ENCODE results near the gene PPP1R15B.

PPP1R15B gene

GRCh38 chr1:204442376-204443259 lies 31.0 kb upstream of the PPP1R15B start:
- no peak for TF ChIP-seq USF1 (IDR thresholded peaks at IDR 0.05)
- TF ChIP-seq CREB1 (IDR thresholded peaks at IDR 0.05; ENCODE audit: low read depth), result no peak
- TF ChIP-seq TEAD4 (IDR thresholded peaks at IDR 0.05), result no peak
- TF ChIP-seq REST (IDR thresholded peaks at IDR 0.05; ENCODE audit: low read depth), result no peak
- no peak for TF ChIP-seq EP300 (IDR thresholded peaks at IDR 0.05; ENCODE audit: borderline replicate concordance)
- no peak for TF ChIP-seq TAF1 (IDR thresholded peaks at IDR 0.05; ENCODE audit: low read depth)
- TF ChIP-seq YY1 (IDR thresholded peaks at IDR 0.05; ENCODE audit: low read depth), result no peak
- TF ChIP-seq TCF12 (IDR thresholded peaks at IDR 0.05; ENCODE audit: low read depth), result no peak
- TF ChIP-seq NFIC (IDR thresholded peaks at IDR 0.05), result no peak
- no peak for TF ChIP-seq EGR1 (IDR thresholded peaks at IDR 0.05)
- no peak for TF ChIP-seq FOXM1 (IDR thresholded peaks at IDR 0.05; ENCODE audit: borderline replicate concordance, low read depth)
- TF ChIP-seq MAX (IDR thresholded peaks at IDR 0.05), result no peak
- no peak for TF ChIP-seq ZBTB7A (IDR thresholded peaks at IDR 0.05; ENCODE audit: low read depth)
- no peak for TF ChIP-seq RAD21 (IDR thresholded peaks at IDR 0.05; ENCODE audit: low read depth)

GRCh38 chr1:204441558-204441957 lies 29.9 kb upstream of the PPP1R15B start:
- TF ChIP-seq CEBPB (IDR thresholded peaks at IDR 0.05) (no peak), USF1 (IDR thresholded peaks at IDR 0.05) (no peak)

- TF ChIP-seq TAF1 (IDR thresholded peaks at IDR 0.05; ENCODE audit: low read depth) (no peak), EGR1 (IDR thresholded peaks at IDR 0.05) (no peak), TCF12 (IDR thresholded peaks at IDR 0.05; ENCODE audit: low read depth) (no peak), CREB1 (IDR thresholded peaks at IDR 0.05; ENCODE audit: low read depth) (no peak), FOXM1 (IDR thresholded peaks at IDR 0.05; ENCODE audit: borderline replicate concordance, low read depth) (no peak), ZBTB7A (IDR thresholded peaks at IDR 0.05; ENCODE audit: low read depth) (no peak)
These were observed 28.2 kb upstream of the PPP1R15B start for GRCh38 chr1:204439621-204440375.

- TF ChIP-seq RAD21 (IDR thresholded peaks at IDR 0.05; ENCODE audit: low read depth) (no peak), YY1 (IDR thresholded peaks at IDR 0.05; ENCODE audit: low read depth) (no peak), TEAD4 (IDR thresholded peaks at IDR 0.05) (no peak), TAF1 (IDR thresholded peaks at IDR 0.05; ENCODE audit: low read depth) (no peak)
These were observed 27.0 kb upstream of the PPP1R15B start for GRCh38 chr1:204438628-204439027.

- TF ChIP-seq USF1 (IDR thresholded peaks at IDR 0.05), result no peak
- TF ChIP-seq TCF12 (IDR thresholded peaks at IDR 0.05; ENCODE audit: low read depth), result no peak
These were observed 26.4 kb upstream of the PPP1R15B start for GRCh38 chr1:204437796-204438570.

- no peak for TF ChIP-seq YY1 (IDR thresholded peaks at IDR 0.05; ENCODE audit: low read depth)
- TF ChIP-seq FOXM1 (IDR thresholded peaks at IDR 0.05; ENCODE audit: borderline replicate concordance, low read depth), result no peak
- TF ChIP-seq RAD21 (IDR thresholded peaks at IDR 0.05; ENCODE audit: low read depth), result no peak
- no peak for TF ChIP-seq CEBPB (IDR thresholded peaks at IDR 0.05)
- no peak for TF ChIP-seq USF1 (IDR thresholded peaks at IDR 0.05)
- TF ChIP-seq MAX (IDR thresholded peaks at IDR 0.05), result no peak
- TF ChIP-seq ZBTB7A (IDR thresholded peaks at IDR 0.05; ENCODE audit: low read depth), result no peak
- no peak for TF ChIP-seq TCF12 (IDR thresholded peaks at IDR 0.05; ENCODE audit: low read depth)
- TF ChIP-seq NFIC (IDR thresholded peaks at IDR 0.05), result no peak
- no peak for TF ChIP-seq REST (IDR thresholded peaks at IDR 0.05; ENCODE audit: low read depth)
- TF ChIP-seq TAF1 (IDR thresholded peaks at IDR 0.05; ENCODE audit: low read depth), result no peak
- no peak for TF ChIP-seq CREB1 (IDR thresholded peaks at IDR 0.05; ENCODE audit: low read depth)
- TF ChIP-seq TEAD4 (IDR thresholded peaks at IDR 0.05), result no peak
- no peak for TF ChIP-seq EP300 (IDR thresholded peaks at IDR 0.05; ENCODE audit: borderline replicate concordance)
- no peak for TF ChIP-seq EGR1 (IDR thresholded peaks at IDR 0.05)
These were observed 24.3 kb upstream of the PPP1R15B start for GRCh38 chr1:204435872-204436271.

Data from Ishikawa (cell line).